Sigmoid colon (tissue), 7 donors: ENCODE results near the gene LMF1. TPM values are rescaled to one million over a fixed set of nuclear protein-coding genes. Genes with fewer than 3 reads are reported as not detected.

ENCODE experiments used
- DNase-seq: peaks from one replicate; pipeline ENCODE4 v3.0.0-alpha.2; 2019
- H3K27ac ChIP-seq, 4 donors: fragments of 200-600 bp; sonication (generic); one replicate each; pipeline ENCODE4 v1.5.1; 2016 to 2019; ENCODE audit warnings: mild to moderate bottlenecking in 1 of 4
- H3K27me3 ChIP-seq, 3 donors: fragments of 200-600 bp; sonication (generic); one replicate each; pipeline ENCODE4 v1.5.1; 2019; ENCODE audit warnings: mild to moderate bottlenecking in 1 of 3
- H3K36me3 ChIP-seq, 4 donors: fragments of 200-600 bp; sonication (generic); one replicate each; pipeline ENCODE4 v1.5.1; 2016 to 2019
- H3K4me1 ChIP-seq, 4 donors: fragments of 200-600 bp; sonication (generic); one replicate each; pipeline ENCODE4 v1.5.1; 2017 to 2019
- H3K4me3 ChIP-seq, 4 donors: fragments of 200-600 bp; sonication (generic); one replicate each; pipeline ENCODE4 v1.5.1; 2017 to 2019; ENCODE audit warnings: mild to moderate bottlenecking in 2 of 4, moderate library complexity in 1 of 4
- H3K9me3 ChIP-seq, 4 donors: fragments of 200-600 bp in 3 of 4; sonication (generic) in 3 of 4; one replicate each; pipeline versions ENCODE4 v1.5.1 to v1.6.1; 2013 to 2019
- CTCF ChIP-seq, 4 experiments: fragments of 450-650 bp in 3 of 4; fragments of 200-600 bp in 1 of 4; IDR thresholded peaks; one replicate each; pipeline ENCODE4 v1.5.1; 2016 to 2019; ENCODE audit warnings: antibody characterized with exemption in 4 of 4, mild to moderate bottlenecking in 3 of 4, moderate library complexity in 2 of 4
- EP300 ChIP-seq, 4 donors: sonication (generic); formaldehyde crosslinking; IDR thresholded peaks; one replicate each; pipeline ENCODE4 v1.6.1; 2017; ENCODE audit warnings: antibody characterized with exemption in 4 of 4
- POLR2A ChIP-seq, 2 donors: fragments of 450-650 bp; IDR thresholded peaks; one replicate each; pipeline ENCODE4 v1.6.1; 2016; ENCODE audit warnings: antibody characterized with exemption in 2 of 2, mild to moderate bottlenecking in 2 of 2, moderate library complexity in 2 of 2
- POLR2AphosphoS5 ChIP-seq, 4 donors: sonication (generic); formaldehyde crosslinking; IDR thresholded peaks; one replicate each; pipeline ENCODE4 v1.6.1; 2017; ENCODE audit warnings: antibody characterized with exemption in 4 of 4
- WGBS, 2 donors: extraction: QIAGEN DNeasy Blood & Tissue Kit; methylation state at CpG; one replicate each; pipeline ENCODE4 v1.1.7; 2013; 5-methylcytosine and 5-hydroxymethylcytosine counted together
- intact Hi-C: fragments of 100-400 bp; cut with DNase I; formaldehyde crosslinking; loops from one replicate; pipeline ENCODE4 v1.15.1; 2023
- polyA plus RNA-seq, 3 donors: library from polyadenylated mRNA; stranded (reverse); fragments of 200-250 nt; gene quantifications; one replicate each; pipeline ENCODE4 v1.2.3, GENCODE V29; 2013
- total RNA-seq, 4 donors: library from RNA; depleted of rRNA; stranded (reverse); fragments of >200 nt; gene quantifications; one replicate each; pipeline ENCODE4 v1.1.0, GENCODE V29; 2016
- donor health status: healthy with polysubstance abuse.
- donor health status: Bipolar disorder and iron deficiency.
- donor health status: healthy.

LMF1 gene
- total and polyA plus RNA-seq, 7 donors = 1.2 to 34.1 (median 19.9) TPM

GRCh38 chr16:853306-853705, 117.5 kb downstream of the LMF1 start:
- Histone ChIP-seq H3K36me3 (no peaks in the 10 kb centered on the region), H3K9me3 (no peaks in the 10 kb centered on the region), H3K27me3 (no peaks in the 10 kb centered on the region), H3K4me1 (no peaks in the 10 kb centered on the region), H3K4me3 (no peak overlapping the region), H3K27ac (no peak overlapping the region)
- WGBS, 2 donors = 84 to 90% methylated on average over 11 of the region's 11 CpGs
- intact Hi-C loops = no loop called here
- no peak for DNase-seq
- TF ChIP-seq EP300 (IDR thresholded peaks at IDR 0.05) = no peak
- TF ChIP-seq CTCF (IDR thresholded peaks at IDR 0.05) = no peak
- TF ChIP-seq POLR2AphosphoS5 (IDR thresholded peaks at IDR 0.05) = no peak
- TF ChIP-seq POLR2A (IDR thresholded peaks at IDR 0.05) = no peak

GRCh38 chr16:852451-853185, 118.2 kb downstream of the LMF1 start:
- no peaks in the 10 kb centered on the region for H3K4me1 ChIP-seq
- H3K27me3 ChIP-seq = no peaks in the 10 kb centered on the region
- DNase-seq = no peak
- intact Hi-C loops = no loop called here
- whole genome bisulfite sequencing, 2 donors = 88 to 93% methylated on average over 32 of the region's 32 CpGs
- no peaks in the 10 kb centered on the region for H3K36me3 ChIP-seq
- H3K4me3 ChIP-seq = no peak overlapping the region
- TF ChIP-seq POLR2A (IDR thresholded peaks at IDR 0.05) (no peak), EP300 (IDR thresholded peaks at IDR 0.05) (no peak), POLR2AphosphoS5 (IDR thresholded peaks at IDR 0.05) (no peak), CTCF (IDR thresholded peaks at IDR 0.05) (no peak)
- H3K9me3 ChIP-seq = no peaks in the 10 kb centered on the region
- H3K27ac ChIP-seq = no peak overlapping the region

- Histone ChIP-seq H3K4me3 (no peak overlapping the region), H3K9me3 (no peaks in the 10 kb centered on the region), H3K4me1 (no peaks in the 10 kb centered on the region), H3K27me3 (no peaks in the 10 kb centered on the region), H3K27ac (no peak overlapping the region), H3K36me3 (no peaks in the 10 kb centered on the region)
- TF ChIP-seq POLR2AphosphoS5 (IDR thresholded peaks at IDR 0.05) = no peak
- TF ChIP-seq EP300 (IDR thresholded peaks at IDR 0.05) = no peak
- no peak for TF ChIP-seq CTCF (IDR thresholded peaks at IDR 0.05)
- no peak for TF ChIP-seq POLR2A (IDR thresholded peaks at IDR 0.05)
- DNase-seq = no peak
- 74 to 79% methylated on average over 17 of the region's 17 CpGs for WGBS, 2 donors
- intact Hi-C loops = no loop called here
These were observed 118.9 kb downstream of the LMF1 start for GRCh38 chr16:851871-852270.

- no peaks in the 10 kb centered on the region for H3K36me3 ChIP-seq
- no peaks in the 10 kb centered on the region for H3K27me3 ChIP-seq
- H3K4me3 ChIP-seq = no peak overlapping the region
- no peaks in the 10 kb centered on the region for H3K9me3 ChIP-seq
- TF ChIP-seq POLR2A (IDR thresholded peaks at IDR 0.05) (no peak), POLR2AphosphoS5 (IDR thresholded peaks at IDR 0.05) (no peak), CTCF (IDR thresholded peaks at IDR 0.05) (no peak), EP300 (IDR thresholded peaks at IDR 0.05) (no peak)
- 86 to 90% methylated on average over 11 of the region's 11 CpGs for WGBS, 2 donors
- DNase-seq = no peak
- H3K27ac ChIP-seq = no peak overlapping the region
- intact Hi-C loops = no loop called here
- no peaks in the 10 kb centered on the region for H3K4me1 ChIP-seq
These were observed 119.5 kb downstream of the LMF1 start for GRCh38 chr16:851209-851810.
